Astrocyte of the cerebellum (primary cell): ENCODE measurements around the gene GLP1R.

ENCODE experiments used
- DNase-seq: peaks from one replicate; pipeline ENCODE4 v3.0.0-alpha.2; 2011; ENCODE audit warnings: low read depth
- H3K4me3 ChIP-seq: 2 replicates; pipeline ENCODE4 v1.5.1; 2011; ENCODE audit warnings: mild to moderate bottlenecking, low read depth, low read length, moderate library complexity
- CTCF ChIP-seq: IDR thresholded peaks from 2 replicates; pipeline ENCODE4 v1.5.1; 2012; ENCODE audit warnings: low read length, low read depth, moderate library complexity, mild to moderate bottlenecking; ENCODE audit errors: missing control alignments
- in situ Hi-C: cut with HindIII; loops from 2 replicates; pipeline ENCODE4 v1.10.0; 2017; ENCODE audit warnings: low sequenced_read_pairs

Gene GLP1R

GRCh38 chr6:39008737-39009136, 39.8 kb upstream of the GLP1R start:
- DNase-seq: no peak
- no peak for TF ChIP-seq CTCF
- H3K4me3 ChIP-seq: no peak overlapping the region
- in situ Hi-C loops: no loop called here

- DNase-seq: no peak
- in situ Hi-C loops: no loop called here
- TF ChIP-seq CTCF: no peak
- H3K4me3 ChIP-seq: no peak overlapping the region
Measured at GRCh38 chr6:39009476-39009875, 39.1 kb upstream of the GLP1R start.

GRCh38 chr6:39016839-39017546, 31.6 kb upstream of the GLP1R start:
- DNase-seq: no peak
- no peak overlapping the region for H3K4me3 ChIP-seq
- in situ Hi-C loops: no loop called here
- no peak for TF ChIP-seq CTCF

- in situ Hi-C loops: no loop called here
- no peak for TF ChIP-seq CTCF
- no peak for DNase-seq
- no peak overlapping the region for H3K4me3 ChIP-seq
Measured at GRCh38 chr6:39017547-39017880, 31.1 kb upstream of the GLP1R start.

GRCh38 chr6:39018103-39018502, 30.5 kb upstream of the GLP1R start:
- in situ Hi-C loops: no loop called here
- DNase-seq: no peak
- no peak overlapping the region for H3K4me3 ChIP-seq
- TF ChIP-seq CTCF: no peak

GRCh38 chr6:39020136-39020535, 28.4 kb upstream of the GLP1R start:
- in situ Hi-C loops: no loop called here
- no peak overlapping the region for H3K4me3 ChIP-seq
- TF ChIP-seq CTCF: no peak
- no peak for DNase-seq
